HG03280 (cell line): Measurements from ENCODE around the gene GPR89B.
A peak's percentile ranks its signal among the peaks of the same experiment; 100 is the strongest.
"Not testable (repeated sequence)": the region's sequence is repeated elsewhere in the genome, so short reads cannot be mapped to it uniquely, and the experiment has no call there.

Source experiments
- ATAC-seq: cut with Tn5 transposase; IDR thresholded peaks from one replicate; pipeline ENCODE4 v1.9.1; 2021; ENCODE audit warnings: mild to moderate bottlenecking, moderate library complexity; ENCODE audit not compliant: unreplicated experiment

Gene GPR89B

GRCh38 chr1:147928236-147929132 is at the start of gene GPR89B:
GPR89B (plus strand) TSS chr1:147928420; CDS start chr1:147928537, 117 bp downstream.
- ATAC-seq: peak; percentile 92

GRCh38 chr1:147879911-147880310 is 48.3 kb upstream of the GPR89B start:
- no peak for ATAC-seq

DNA sequence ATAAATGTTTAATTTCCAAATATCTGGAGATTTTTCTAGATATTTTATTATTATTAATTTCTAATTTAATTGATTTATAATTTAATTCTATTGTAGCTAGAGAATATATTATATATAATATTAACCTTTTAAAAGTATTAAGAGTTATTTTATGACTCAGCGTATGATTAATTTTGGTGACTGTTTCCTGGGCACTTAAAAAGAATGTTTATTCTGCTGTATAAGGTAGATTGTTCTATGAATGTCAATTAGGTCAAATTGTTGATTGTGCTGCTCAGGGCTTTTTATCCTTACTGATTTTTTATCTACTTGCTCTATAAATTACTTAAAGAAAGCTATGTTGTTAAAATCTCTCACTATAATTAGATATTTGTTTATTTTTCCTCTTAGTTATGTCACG is 45.7 kb upstream of the GPR89B start:
- no peak for ATAC-seq

DNA sequence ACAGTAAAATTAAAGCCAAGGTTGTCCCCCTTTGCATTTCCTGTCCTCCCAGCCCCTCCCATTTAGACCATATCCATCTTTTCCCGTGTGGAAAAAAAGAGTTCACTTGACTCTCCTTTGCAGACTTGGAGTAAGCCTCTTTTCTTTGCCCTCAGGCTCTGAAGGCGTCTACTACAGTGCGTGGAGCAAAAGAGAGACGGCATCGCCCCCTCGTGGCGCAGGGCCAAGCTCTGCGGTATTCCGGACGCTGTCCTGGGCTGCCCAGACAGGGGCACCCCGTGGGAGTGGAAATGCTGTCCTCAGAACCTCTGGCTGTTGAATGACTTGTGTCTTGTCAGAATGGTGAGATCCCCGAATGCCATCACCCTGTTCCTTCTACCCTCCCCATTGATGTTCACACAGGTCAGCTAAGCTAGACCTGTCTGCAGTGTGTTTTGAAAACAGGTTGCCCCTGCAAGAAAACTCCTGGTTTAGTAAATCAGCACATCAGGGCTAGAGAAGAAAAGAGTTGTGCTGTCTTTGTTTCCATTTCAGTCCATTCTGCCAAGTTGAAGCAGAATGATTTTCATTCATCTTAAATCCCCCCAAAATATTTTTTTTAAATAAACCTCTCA is 37.9 kb upstream of the GPR89B start:
- ATAC-seq: peak; percentile 57

DNA sequence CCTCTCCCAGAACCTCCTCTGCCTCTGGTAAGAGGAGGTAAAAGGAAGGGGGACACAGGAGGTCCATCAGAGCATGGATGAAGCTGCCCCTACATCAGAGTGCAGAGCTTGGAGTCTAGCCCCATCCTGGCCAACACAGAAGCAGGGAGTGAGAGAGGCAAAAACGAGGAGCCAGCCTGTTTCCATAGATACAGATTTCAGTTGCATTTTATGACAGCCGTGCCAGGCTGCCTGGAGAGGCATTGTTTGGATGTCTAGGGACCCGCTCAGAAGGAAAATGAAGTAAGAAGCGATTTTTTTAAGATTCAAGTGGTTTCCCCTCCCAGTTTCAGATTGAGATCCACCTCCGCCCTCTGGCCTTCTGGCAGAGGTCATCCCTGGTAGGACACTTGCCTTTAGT is 37.1 kb upstream of the GPR89B start:
- ATAC-seq: no peak

- ATAC-seq: no peak
Measured at GRCh38 chr1:147892216-147892615, 36.0 kb upstream of the GPR89B start.

GRCh38 chr1:147892731-147893214 is 35.4 kb upstream of the GPR89B start:
- ATAC-seq: no peak

GRCh38 chr1:147895123-147895522 is 33.1 kb upstream of the GPR89B start:
- no peak for ATAC-seq

- ATAC-seq: no peak
Measured at GRCh38 chr1:147897029-147897752, 31.0 kb upstream of the GPR89B start.

GRCh38 chr1:147897789-147898188 is 30.4 kb upstream of the GPR89B start:
- ATAC-seq: no peak

GRCh38 chr1:147902253-147902845 is 25.9 kb upstream of the GPR89B start, which contains the start of gene GJA8:
GJA8 (plus strand) TSS chr1:147902795; CDS start chr1:147907956, 5,161 bp downstream.
- ATAC-seq: no peak

DNA sequence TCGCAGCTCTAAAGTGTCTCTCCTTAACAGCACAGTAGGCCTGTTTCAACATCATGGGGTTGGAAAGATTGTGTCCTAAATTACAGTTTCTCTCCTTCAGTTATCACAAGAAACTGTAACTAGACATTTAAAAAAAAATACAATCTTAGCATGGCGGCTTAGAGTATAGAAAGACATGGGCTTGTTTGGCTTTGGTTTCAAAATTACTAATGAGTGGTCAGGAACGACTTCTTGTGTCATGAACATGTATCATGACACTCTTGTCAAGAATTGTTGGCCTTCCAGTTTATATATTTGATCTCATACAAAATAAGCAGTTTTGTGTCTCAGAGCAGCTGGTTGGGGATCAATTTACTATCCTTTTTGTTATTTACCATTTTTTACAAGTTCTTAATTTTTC is 23.5 kb upstream of the GPR89B start:
- no peak for ATAC-seq

- ATAC-seq: no peak
Measured at GRCh38 chr1:147907786-147908509, 20.3 kb upstream of the GPR89B start.

DNA sequence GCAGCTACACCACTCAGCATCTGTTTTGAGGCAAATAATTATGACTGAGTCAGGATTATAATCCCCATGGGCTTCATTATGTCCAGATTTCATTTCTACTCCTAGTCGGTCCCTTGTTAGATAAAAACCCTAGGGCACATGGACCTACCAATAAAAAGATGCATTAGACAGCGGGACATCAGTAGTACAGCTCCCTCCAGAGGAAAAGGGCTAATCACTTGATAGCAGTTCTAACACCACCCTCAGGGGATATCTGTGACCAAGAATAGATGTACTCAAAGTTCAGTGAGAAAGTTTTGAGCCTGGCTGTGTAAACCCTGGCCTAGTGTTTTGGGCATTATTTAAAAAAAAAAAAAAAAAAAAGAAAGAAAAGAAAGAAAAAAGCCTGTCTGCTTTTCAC is 15.7 kb upstream of the GPR89B start:
- ATAC-seq: no peak

DNA sequence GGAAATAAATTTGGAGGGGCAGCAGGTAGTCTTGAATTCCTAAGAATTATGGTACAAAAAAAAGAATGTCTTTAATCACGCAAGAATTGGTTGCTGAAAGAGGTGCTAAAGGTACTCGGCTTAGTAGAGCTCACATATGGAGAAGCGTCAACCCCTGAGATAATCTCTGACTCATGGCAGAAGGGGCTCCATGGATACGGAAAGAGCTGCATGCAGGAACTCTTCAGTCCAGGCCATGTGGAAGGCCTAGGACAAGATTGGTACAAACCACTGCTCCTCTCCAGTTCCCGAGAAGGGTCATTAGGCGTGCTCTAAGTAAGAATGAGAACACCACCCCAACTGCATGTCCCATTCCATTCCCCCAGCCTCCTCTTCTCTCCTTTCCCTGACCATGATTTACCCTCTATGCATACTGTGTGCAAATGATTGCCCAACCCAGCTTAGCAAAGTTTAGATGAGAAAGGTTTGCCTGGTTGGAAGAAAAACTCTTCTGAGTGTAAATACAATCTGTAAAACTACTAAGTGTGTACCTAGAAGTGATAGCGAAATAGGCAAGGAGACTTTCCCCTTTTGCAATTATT is 14.8 kb upstream of the GPR89B start:
- ATAC-seq: no peak

GRCh38 chr1:147919896-147920295 is 8.3 kb upstream of the GPR89B start:
- ATAC-seq: no peak

GRCh38 chr1:147924813-147925212 is 3.4 kb upstream of the GPR89B start:
- no peak for ATAC-seq

DNA sequence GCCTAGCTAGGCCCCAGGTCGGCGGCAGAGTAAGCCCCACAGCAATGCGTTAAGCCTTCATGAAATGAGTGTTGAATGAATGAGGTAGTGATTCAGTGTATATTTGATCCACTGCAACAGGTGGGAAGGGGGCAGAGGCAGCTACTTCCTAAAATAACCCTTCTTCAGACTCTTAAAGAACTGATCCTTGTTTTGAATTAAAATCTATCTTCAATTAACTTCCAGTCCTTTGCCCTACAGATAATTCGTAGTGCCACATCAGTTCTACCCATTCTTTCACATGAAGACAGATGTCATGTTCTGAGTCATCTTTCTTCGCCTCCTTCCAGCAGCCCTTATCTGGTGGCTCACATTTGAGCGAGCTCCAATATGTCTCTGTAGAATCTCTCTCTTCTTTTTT is 1.0 kb upstream of the GPR89B start:
- not testable (repeated sequence) for ATAC-seq

GRCh38 chr1:147927689-147928088 is 531 bp upstream of the GPR89B start:
- ATAC-seq: not testable (repeated sequence)

GRCh38 chr1:147931137-147931536 is 2.9 kb downstream of the GPR89B start:
- not testable (repeated sequence) for ATAC-seq
